Middle frontal gyrus (tissue), 1 donor: ENCODE measurements around the gene P4HB.

ENCODE experiments used
- DNase-seq: peaks from one replicate; pipeline ENCODE4 v3.0.0-alpha.2; 2015; ENCODE audit warnings: low spot score; ENCODE audit errors: extremely low spot score

P4HB gene

GRCh38 chr17:81898029-81898866 lies 37.9 kb upstream of the P4HB start:
- no peak for DNase-seq

- no peak for DNase-seq
Measured at GRCh38 chr17:81895400-81895799, 35.1 kb upstream of the P4HB start.

GRCh38 chr17:81891303-81891552 lies 30.9 kb upstream of the P4HB start:
- DNase-seq, result no peak

- no peak for DNase-seq
Measured at GRCh38 chr17:81890447-81891302, 30.3 kb upstream of the P4HB start.

GRCh38 chr17:81889602-81890001 lies 29.3 kb upstream of the P4HB start:
- DNase-seq, result no peak

GRCh38 chr17:81888988-81889595 lies 28.8 kb upstream of the P4HB start:
- no peak for DNase-seq

GRCh38 chr17:81888105-81888987 lies 28.0 kb upstream of the P4HB start:
- DNase-seq, result no peak

- DNase-seq, result no peak
Measured at GRCh38 chr17:81885869-81886548, 25.7 kb upstream of the P4HB start.

GRCh38 chr17:81885454-81885853 lies 25.1 kb upstream of the P4HB start:
- DNase-seq, result no peak

- no peak for DNase-seq
Measured at GRCh38 chr17:81884968-81885367, 24.6 kb upstream of the P4HB start.

- DNase-seq, result no peak
Measured at GRCh38 chr17:81884520-81884919, 24.2 kb upstream of the P4HB start.

GRCh38 chr17:81879121-81879520 lies 18.8 kb upstream of the P4HB start:
- DNase-seq, result no peak

- DNase-seq, result no peak
Measured at GRCh38 chr17:81878294-81878693, 18.0 kb upstream of the P4HB start.

GRCh38 chr17:81877569-81877968 lies 17.2 kb upstream of the P4HB start:
- no peak for DNase-seq

- DNase-seq, result peak; percentile 81
Measured at GRCh38 chr17:81871387-81872230, 11.3 kb upstream of the P4HB start.

- DNase-seq, result no peak
Measured at GRCh38 chr17:81870981-81871386, 10.6 kb upstream of the P4HB start, which contains the start of gene ARHGDIA. TSS of gene ARHGDIA (minus strand) at chr17:81871337. CDS start at chr17:81869930, 1,407 bp downstream.

GRCh38 chr17:81870131-81870980 lies 10.0 kb upstream of the P4HB start:
- no peak for DNase-seq

GRCh38 chr17:81869221-81870130 lies 9.1 kb upstream of the P4HB start:
- no peak for DNase-seq
